GM19099 (cell line): Measurements from ENCODE around the gene SFTPA2.
"Not testable (repeated sequence)": the region's sequence is repeated elsewhere in the genome, so short reads cannot be mapped to it uniquely, and the experiment has no call there.

ENCODE experiments used
- POLR2A ChIP-seq: IDR thresholded peaks from 3 replicates; pipeline ENCODE4 v1.6.1; 2011; ENCODE audit warnings: low read depth; ENCODE audit not compliant: insufficient read length; ENCODE audit errors: extremely low read depth

Gene SFTPA2

GRCh38 chr10:79562135-79562756, 2.0 kb upstream of the SFTPA2 start:
- no peak for TF ChIP-seq POLR2A

GRCh38 chr10:79561257-79561656, 1.1 kb upstream of the SFTPA2 start:
- no peak for TF ChIP-seq POLR2A

DNA sequence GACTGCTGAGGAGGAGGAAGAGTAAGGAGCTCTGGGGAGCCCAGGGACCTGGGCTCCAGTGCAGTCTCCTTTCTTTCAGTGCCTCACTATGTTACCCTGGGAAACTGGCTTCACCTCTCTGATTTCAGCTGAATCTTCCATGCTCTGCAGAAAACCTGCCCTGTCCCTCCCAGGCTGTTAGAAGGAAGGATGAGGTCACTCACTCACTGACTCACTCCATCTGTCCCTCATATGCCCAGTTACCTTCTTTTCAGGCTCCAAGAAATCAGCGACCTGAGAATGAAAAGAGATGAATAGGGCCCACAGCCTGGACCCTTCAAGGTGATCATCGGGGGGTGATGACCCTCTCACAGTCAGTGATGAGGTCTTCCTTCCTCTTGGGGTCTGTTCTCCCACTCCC, 481 bp downstream of the SFTPA2 start:
- TF ChIP-seq POLR2A: no peak

GRCh38 chr10:79555354-79556309, 4.6 kb downstream of the SFTPA2 start:
- TF ChIP-seq POLR2A: no peak

- no peak for TF ChIP-seq POLR2A
These were observed 8.1 kb downstream of the SFTPA2 start for GRCh38 chr10:79552143-79552542.

DNA sequence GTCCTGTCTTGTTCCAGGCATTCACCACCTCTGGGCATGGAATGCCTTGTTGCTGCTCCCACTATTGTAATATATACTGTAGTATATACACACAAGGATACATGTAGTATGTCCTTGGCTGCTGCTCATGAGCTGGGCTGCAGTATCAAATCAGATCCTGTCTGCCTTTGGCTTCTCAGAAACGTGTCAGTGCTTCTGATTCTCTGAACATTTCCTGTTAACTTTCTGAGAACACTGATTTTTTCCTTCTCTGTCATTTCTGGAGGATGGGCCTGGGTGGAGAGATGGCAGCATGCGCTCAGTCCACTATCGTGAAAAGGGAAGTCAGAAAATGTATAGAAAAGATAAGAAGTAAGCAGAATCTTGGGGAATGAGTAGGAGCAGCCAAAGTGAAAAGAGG, 12.2 kb downstream of the SFTPA2 start:
- no peak for TF ChIP-seq POLR2A

DNA sequence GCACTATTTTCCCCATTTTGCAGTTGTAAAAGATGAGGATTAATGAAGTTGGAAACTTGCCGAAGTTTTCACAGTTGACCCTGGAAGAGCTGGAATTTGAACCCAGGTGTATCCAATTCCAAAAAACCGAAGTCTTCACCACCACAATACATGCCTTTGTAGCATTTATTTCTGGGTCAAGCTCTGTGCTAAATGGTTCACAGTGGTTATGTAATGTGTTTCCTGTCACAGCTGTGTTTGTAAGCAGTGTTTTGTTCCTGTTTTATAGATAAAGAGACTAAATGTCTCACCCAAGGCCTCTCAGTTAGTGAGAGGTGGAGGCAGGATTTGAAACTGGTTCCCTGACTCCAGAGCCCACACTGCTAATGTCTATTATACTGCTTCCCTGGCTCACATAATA, 17.6 kb downstream of the SFTPA2 start:
- TF ChIP-seq POLR2A: no peak

DNA sequence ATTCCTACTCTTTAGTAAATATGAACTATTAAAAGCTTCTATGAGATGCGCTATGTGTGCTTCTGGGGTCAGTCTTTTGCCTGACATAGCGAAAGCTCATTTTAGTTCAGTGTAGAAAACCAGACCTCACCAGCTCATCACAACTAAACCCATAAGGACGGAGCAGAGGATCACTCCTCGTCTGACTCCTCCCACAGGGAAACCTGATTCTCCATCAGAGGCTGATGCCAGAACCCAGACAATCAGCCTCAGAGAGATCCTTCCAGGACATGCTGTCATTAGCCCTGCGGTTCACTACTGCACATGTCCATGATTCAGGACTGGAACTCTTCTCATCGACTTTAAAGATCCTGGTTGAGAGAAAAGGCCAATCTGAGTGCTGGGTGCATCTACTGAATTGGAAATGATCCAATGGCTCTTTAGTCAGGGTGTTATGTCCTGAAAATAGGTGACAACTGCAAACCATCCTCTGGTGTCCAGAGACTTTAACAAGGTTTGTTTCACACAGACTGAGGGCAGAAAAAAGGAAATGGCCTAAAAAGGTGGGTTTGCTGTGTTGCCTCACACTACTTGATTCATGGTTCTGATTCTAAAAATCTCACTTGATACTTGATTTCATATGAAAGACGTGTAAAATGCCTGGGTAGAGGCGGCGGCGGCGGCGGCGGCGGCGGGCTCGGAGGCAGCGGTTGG, 48.2 kb downstream of the SFTPA2 start, which contains the start of gene EIF5AL1:
TSS of gene EIF5AL1 (plus strand) at position 643 of the 693 bp plus-strand sequence. CDS start 117 bp downstream, outside the sequence.
- TF ChIP-seq POLR2A: not testable (repeated sequence)

GRCh38 chr10:79507440-79508167, 52.6 kb downstream of the SFTPA2 start:
- no peak for TF ChIP-seq POLR2A
